OCI-LY3 (cell line): ENCODE results near the gene DNAAF2.

ENCODE experiments used
- CTCF ChIP-seq: fragments of 200-600, 300-600 bp; sonication (generic); IDR thresholded peaks from 2 replicates; pipeline ENCODE4 v1.5.1; 2014; ENCODE audit warnings: antibody characterized with exemption, low read length, low read depth
- EZH2phosphoT487 ChIP-seq: fragments of 200-600 bp; shearing (Covaris generic); IDR thresholded peaks from 2 replicates; pipeline ENCODE4 v1.6.1; 2018; ENCODE audit warnings: antibody characterized with exemption, mixed run types, low read depth

GRCh38 chr14:49670475-49670874 is 35.4 kb upstream of the DNAAF2 start:
- TF ChIP-seq CTCF (no peak), EZH2phosphoT487 (no peak)
